ENCODE measurements around the gene ZBTB7B. TPM values are rescaled to one million over a fixed set of nuclear protein-coding genes. Genes with fewer than 3 reads are reported as not detected.
A peak's percentile ranks its signal among the peaks of the same experiment; 100 is the strongest.

The ZBTB7B gene
- total and polyA plus RNA-seq, 9 of the 15 experiments (the other 6 are each of a cell fraction or from before 2014, with no cell fraction given) = 0.04 to 46.5 (median 15.2) TPM

- TF ChIP-seq RERE (CRISPR knock-in tag; IDR thresholded peaks at IDR 0.05; ENCODE audit: borderline replicate concordance) (no peak), CBFB (CRISPR knock-in tag; IDR thresholded peaks at IDR 0.05) (no peak), DDX20 (tag; IDR thresholded peaks at IDR 0.05; ENCODE audit: low read depth) (no peak), NR2F6 (CRISPR knock-in tag; IDR thresholded peaks at IDR 0.05) (no peak), POLR2AphosphoS5 (IDR thresholded peaks at IDR 0.05; ENCODE audit: control insufficient read depth, insufficient read depth, low read depth, low read length) (no peak), NRF1 (conservative IDR thresholded peaks at IDR 0.05 in 1 of 2, IDR thresholded peaks at IDR 0.05 in 1 of 2) (peak; percentile 71 to 74), PRPF4 (IDR thresholded peaks at IDR 0.05; ENCODE audit: insufficient read depth, low read depth, low read length, poor library complexity, severe bottlenecking) (no peak), POLR3A (IDR thresholded peaks at IDR 0.05; ENCODE audit: borderline replicate concordance, extremely low read depth, insufficient read depth, insufficient read length) (no peak), SP2 (IDR thresholded peaks at IDR 0.05; ENCODE audit: extremely low read depth, low read depth, low read length, poor library complexity, severe bottlenecking) (no peak), ZNF695 (CRISPR knock-in tag; IDR thresholded peaks at IDR 0.05) (no peak), EGR1 (conservative IDR thresholded peaks at IDR 0.05) (0 out of 2 replicates have a peak, but pooled peaks have one; percentile 9), DMBX1 (CRISPR knock-in tag; IDR thresholded peaks at IDR 0.05; ENCODE audit: borderline replicate concordance) (peak; percentile 28; the same call in 1 of the 2 replicates), ARNT (IDR thresholded peaks at IDR 0.05) (no peak), TARDBP (IDR thresholded peaks at IDR 0.05) (no peak), RFX1 (IDR thresholded peaks at IDR 0.05) (no peak), RBM22 (IDR thresholded peaks at IDR 0.05; ENCODE audit: low read depth, low read length, poor library complexity, severe bottlenecking) (peak; percentile 44), NCOA6 (IDR thresholded peaks at IDR 0.05) (no peak), KDM5B (IDR thresholded peaks at IDR 0.05; ENCODE audit: insufficient replicate concordance, low read depth, low read length) (peak; percentile 68), CSDE1 (IDR thresholded peaks at IDR 0.05) (no peak), NCOA1 (IDR thresholded peaks at IDR 0.05; ENCODE audit: low read depth) (no peak)
- TF ChIP-seq, protein P1, sequence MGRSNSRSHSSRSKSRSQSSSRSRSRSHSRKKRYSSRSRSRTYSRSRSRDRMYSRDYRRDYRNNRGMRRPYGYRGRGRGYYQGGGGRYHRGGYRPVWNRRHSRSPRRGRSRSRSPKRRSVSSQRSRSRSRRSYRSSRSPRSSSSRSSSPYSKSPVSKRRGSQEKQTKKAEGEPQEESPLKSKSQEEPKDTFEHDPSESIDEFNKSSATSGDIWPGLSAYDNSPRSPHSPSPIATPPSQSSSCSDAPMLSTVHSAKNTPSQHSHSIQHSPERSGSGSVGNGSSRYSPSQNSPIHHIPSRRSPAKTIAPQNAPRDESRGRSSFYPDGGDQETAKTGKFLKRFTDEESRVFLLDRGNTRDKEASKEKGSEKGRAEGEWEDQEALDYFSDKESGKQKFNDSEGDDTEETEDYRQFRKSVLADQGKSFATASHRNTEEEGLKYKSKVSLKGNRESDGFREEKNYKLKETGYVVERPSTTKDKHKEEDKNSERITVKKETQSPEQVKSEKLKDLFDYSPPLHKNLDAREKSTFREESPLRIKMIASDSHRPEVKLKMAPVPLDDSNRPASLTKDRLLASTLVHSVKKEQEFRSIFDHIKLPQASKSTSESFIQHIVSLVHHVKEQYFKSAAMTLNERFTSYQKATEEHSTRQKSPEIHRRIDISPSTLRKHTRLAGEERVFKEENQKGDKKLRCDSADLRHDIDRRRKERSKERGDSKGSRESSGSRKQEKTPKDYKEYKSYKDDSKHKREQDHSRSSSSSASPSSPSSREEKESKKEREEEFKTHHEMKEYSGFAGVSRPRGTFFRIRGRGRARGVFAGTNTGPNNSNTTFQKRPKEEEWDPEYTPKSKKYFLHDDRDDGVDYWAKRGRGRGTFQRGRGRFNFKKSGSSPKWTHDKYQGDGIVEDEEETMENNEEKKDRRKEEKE (IDR thresholded peaks at IDR 0.05; ENCODE audit: borderline replicate concordance in 1 of 2, control insufficient read depth in 1 of 2, low read depth in 2 of 2, low read length in 1 of 2) = no peak
Measured at GRCh38 chr1:155063550-155064110, 61.0 kb downstream of the ZBTB7B start, which contains the start of gene EFNA4 (continued).

Data from K562 (cell line).